K562 (cell line): Measurements from ENCODE around the gene HGD.

Experiments
- CTCF ChIP-seq, 3 experiments: IDR thresholded peaks in 2 of 3; conservative IDR thresholded peaks in 1 of 3; 2 replicates each; pipeline ENCODE4 v1.5.1; 2011 to 2012; ENCODE audit warnings: low read length in 3 of 3, mild to moderate bottlenecking in 3 of 3, control low read depth in 2 of 3, improper control_type of control experiment in 1 of 3, inconsistent platforms in 1 of 3, low read depth in 1 of 3, mixed read lengths in 1 of 3, moderate library complexity in 1 of 3; ENCODE audit not compliant: insufficient read depth in 2 of 3
- LEF1 ChIP-seq: fragments of 450-650 bp; IDR thresholded peaks from 2 replicates; pipeline ENCODE4 v1.6.1; 2016; ENCODE audit warnings: mild to moderate bottlenecking
- MYC ChIP-seq, 2 experiments: fragments of 250-450 bp in 1 of 2; sonication (Bioruptor Pico) in 1 of 2; IDR thresholded peaks; 2 replicates each; pipeline versions ENCODE4 v1.5.1 to v1.6.1; 2012 to 2021; ENCODE audit warnings: low read depth in 2 of 2, borderline replicate concordance in 1 of 2, improper control_type of control experiment in 1 of 2, low read length in 1 of 2, mild to moderate bottlenecking in 1 of 2, moderate library complexity in 1 of 2
- PHF20 ChIP-seq: fragments of 450-650 bp; IDR thresholded peaks from 2 replicates; pipeline ENCODE4 v1.6.1; 2018; ENCODE audit not compliant: partially characterized antibody
- POLR2A ChIP-seq: fragments of 450-650 bp; conservative IDR thresholded peaks from 2 replicates; pipeline ENCODE4 v1.6.1; 2016
- POLR2AphosphoS5 ChIP-seq: IDR thresholded peaks from 2 replicates; pipeline ENCODE4 v1.6.1; 2011; ENCODE audit warnings: mild to moderate bottlenecking, low read depth, low read length, moderate library complexity; ENCODE audit not compliant: control insufficient read depth, insufficient read depth
- RFX5 ChIP-seq: IDR thresholded peaks from 2 replicates; pipeline ENCODE4 v1.6.1; 2011; ENCODE audit warnings: low read depth, mild to moderate bottlenecking, improper control_type of control experiment, low read length
- RREB1 ChIP-seq: fragments of 250-450 bp; sonication (Bioruptor Pico); IDR thresholded peaks from 2 replicates; pipeline ENCODE4 v1.4.0; 2020
- ZBTB11 ChIP-seq, 3 experiments: fragments of 200-800 bp in 1 of 3; fragments of 250-450 bp in 1 of 3; fragments of 450-650 bp in 1 of 3; sonication (Bioruptor Pico) in 1 of 3; sonication (Bioruptor generic) in 1 of 3; formaldehyde crosslinking in 1 of 3; IDR thresholded peaks; 2 replicates each; pipeline versions ENCODE4 v1.6.1 to v1.8.0; 2016 to 2022; ENCODE audit warnings: mild to moderate bottlenecking in 2 of 3, missing genetic modification characterization in 2 of 3, missing compliant biosample characterization in 1 of 3, moderate library complexity in 1 of 3
- ZBTB7A ChIP-seq: IDR thresholded peaks from 2 replicates; pipeline ENCODE4 v1.6.1; 2011; ENCODE audit warnings: low read depth, mild to moderate bottlenecking, low read length, moderate library complexity, borderline replicate concordance; ENCODE audit not compliant: control insufficient read depth
- ZNF197 ChIP-seq: fragments of 200-800 bp; sonication (Bioruptor generic); IDR thresholded peaks from 2 replicates; pipeline ENCODE4 v1.6.1; 2016; ENCODE audit warnings: low read depth, missing genetic modification characterization, missing compliant biosample characterization
- ZNF408 ChIP-seq: fragments of 250-450 bp; sonication (Bioruptor Pico); IDR thresholded peaks from 2 replicates; pipeline ENCODE4 v1.4.0; 2020; ENCODE audit warnings: low read depth, mild to moderate bottlenecking, moderate library complexity
- ZNF785 ChIP-seq: fragments of 250-450 bp; sonication (Bioruptor Pico); IDR thresholded peaks from 2 replicates; pipeline ENCODE4 v1.4.0; 2020; ENCODE audit warnings: mild to moderate bottlenecking

DNA sequence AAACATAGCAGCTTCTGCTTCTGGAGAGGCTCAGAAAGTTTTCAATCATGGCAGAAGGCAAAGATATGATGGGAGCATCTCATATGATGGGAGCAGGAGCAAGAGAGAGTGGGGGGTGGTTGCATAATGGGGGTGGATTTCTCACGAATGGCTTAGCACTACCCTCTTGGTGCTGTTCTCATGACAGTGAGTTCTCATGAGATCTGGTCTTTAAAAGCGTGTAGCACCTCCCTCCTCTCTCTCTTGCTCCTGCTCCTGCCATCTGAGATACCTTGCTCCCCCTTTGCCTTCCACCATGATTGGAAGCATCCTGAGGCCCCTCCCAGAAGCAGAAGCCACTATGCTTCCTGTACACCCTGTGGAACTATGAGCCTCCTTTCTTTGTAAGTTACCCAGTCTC lies 22.2 kb downstream of the HGD start:
- TF ChIP-seq PHF20 (no peak), RFX5 (no peak), POLR2A (no peak), CTCF (IDR thresholded peaks at IDR 0.05 in 2 of 3, conservative IDR thresholded peaks at IDR 0.05 in 1 of 3; ENCODE audit: insufficient read depth in 2 of 3, low read depth in 1 of 3, low read length in 3 of 3) (no peak), ZNF785 (CRISPR knock-in tag) (no peak), LEF1 (no peak), ZBTB7A (no peak), MYC (IDR thresholded peaks at IDR 0.05; ENCODE audit: low read depth, low read length) (no peak), MYC (CRISPR knock-in tag; IDR thresholded peaks at IDR 0.05; ENCODE audit: borderline replicate concordance, low read depth) (no peak), POLR2AphosphoS5 (no peak), ZNF408 (CRISPR knock-in tag) (no peak), RREB1 (no peak), ZBTB11 (CRISPR knock-in tag; IDR thresholded peaks at IDR 0.05) (no peak), ZNF197 (CRISPR knock-in tag) (no peak)
